Natural killer cell (primary cell): Measurements from ENCODE around the gene ZNF561. TPM values are rescaled to one million over a fixed set of nuclear protein-coding genes. Genes with fewer than 3 reads are reported as not detected.
"Not testable (repeated sequence)": the region's sequence is repeated elsewhere in the genome, so short reads cannot be mapped to it uniquely, and the experiment has no call there.

Source experiments
- ATAC-seq, 3 donors: fragments of 150-1000 bp in 2 of 3; fragments of 200-7000 bp in 1 of 3; cut with Tn5 transposase; 1 replicate in 1 of 3; 2 replicates in 2 of 3; pipeline ENCODE4 v1.10.0; 2021; ENCODE audit warnings: mild to moderate bottlenecking in 2 of 3, moderate library complexity in 2 of 3
- DNase-seq, 2 donors: peaks; one replicate each; pipeline versions ENCODE4 v3.0.0 to v3.0.0-alpha.2; 2013 to 2021; ENCODE audit warnings: mixed read lengths in 1 of 2
- H3K27ac ChIP-seq: one replicate; pipeline ENCODE4 v1.5.1; 2013; ENCODE audit warnings: mild to moderate bottlenecking, low read length
- H3K27me3 ChIP-seq: one replicate; pipeline ENCODE4 v1.6.1; 2013; ENCODE audit warnings: low read length; ENCODE audit not compliant: control insufficient read depth, insufficient read depth
- H3K36me3 ChIP-seq: one replicate; pipeline ENCODE4 v1.6.1; 2013; ENCODE audit warnings: low read length; ENCODE audit not compliant: control insufficient read depth, insufficient read depth
- H3K4me1 ChIP-seq: one replicate; pipeline ENCODE4 v1.6.1; 2013; ENCODE audit warnings: low read length; ENCODE audit not compliant: control insufficient read depth, insufficient read depth
- H3K4me3 ChIP-seq: one replicate; pipeline ENCODE4 v1.5.1; 2013; ENCODE audit warnings: low read length
- H3K9me3 ChIP-seq: one replicate; pipeline ENCODE4 v1.6.1; 2013; ENCODE audit warnings: low read length; ENCODE audit not compliant: control insufficient read depth, insufficient read depth
- H3K27ac Mint-ChIP-seq, 2 donors: one replicate each; pipeline ENCODE4 v1.8.0; 2022; ENCODE audit warnings: mild to moderate bottlenecking in 2 of 2, mixed read lengths in 2 of 2, moderate library complexity in 1 of 2
- H3K27me3 Mint-ChIP-seq, 2 donors: one replicate each; pipeline ENCODE4 v1.8.0; 2022; ENCODE audit warnings: low read depth in 2 of 2, mixed read lengths in 2 of 2
- H3K36me3 Mint-ChIP-seq: one replicate; pipeline ENCODE4 v1.8.0; 2022; ENCODE audit warnings: mixed read lengths
- H3K4me1 Mint-ChIP-seq, 2 donors: one replicate each; pipeline ENCODE4 v1.8.0; 2022; ENCODE audit warnings: mixed read lengths in 2 of 2
- H3K4me3 Mint-ChIP-seq: one replicate; pipeline ENCODE4 v1.8.0; 2022; ENCODE audit warnings: mild to moderate bottlenecking, moderate library complexity, mixed read lengths
- H3K9me3 Mint-ChIP-seq, 2 donors: one replicate each; pipeline ENCODE4 v1.8.0; 2022; ENCODE audit warnings: mixed read lengths in 2 of 2
- CTCF ChIP-seq: fragments of 200-600 bp; IDR thresholded peaks from one replicate; pipeline ENCODE4 v1.8.0; 2022; ENCODE audit warnings: antibody characterized with exemption
- WGBS: methylation state at CpG from one replicate; pipeline ENCODE4 v1.1.7; 2013; ENCODE audit warnings: missing lambda C conversion rate; ENCODE audit not compliant: insufficient coverage; 5-methylcytosine and 5-hydroxymethylcytosine counted together
- intact Hi-C: fragments of 100-400 bp; cut with micrococcal nuclease; formaldehyde crosslinking; loops from one replicate; pipeline ENCODE4 v1.14.2; 2022
- total RNA-seq, 4 donors: library from RNA; stranded (reverse); fragments of 120-200 nt in 1 of 4; gene quantifications; one replicate each; pipeline versions ENCODE4 v1.2.3 to v1.2.4, GENCODE V29; 2013 to 2022

The ZNF561 gene
- total RNA-seq, 3 donors from 2014 or later (not counting 1 experiment from before 2014, with no cell fraction given) = 32.2 to 47.3 (median 36.9) TPM

GRCh38 chr19:9658769-9659168 is 37.7 kb upstream of the ZNF561 start:
- Mint-ChIP-seq H3K27ac (no peak overlapping the region), H3K27me3 (no peaks in the 10 kb centered on the region), H3K4me3 (no peak overlapping the region), H3K36me3 (peaks cover 10% of the 10 kb centered on the region), H3K9me3 (no peaks in the 10 kb centered on the region), H3K4me1 (peaks cover 11 to 15% of the 10 kb centered on the region in 2 donors)
- Histone ChIP-seq H3K36me3 (peaks cover 22% of the 10 kb centered on the region), H3K4me1 (no peaks in the 10 kb centered on the region), H3K27me3 (no peaks in the 10 kb centered on the region), H3K4me3 (no peak overlapping the region), H3K9me3 (peaks cover 8% of the 10 kb centered on the region), H3K27ac (no peak overlapping the region)
- ATAC-seq (no peak), DNase-seq (no peak)
- WGBS = 100% methylated on average over 2 of the region's 2 CpGs
- no peak for TF ChIP-seq CTCF
- intact Hi-C loops = no loop called here

DNA sequence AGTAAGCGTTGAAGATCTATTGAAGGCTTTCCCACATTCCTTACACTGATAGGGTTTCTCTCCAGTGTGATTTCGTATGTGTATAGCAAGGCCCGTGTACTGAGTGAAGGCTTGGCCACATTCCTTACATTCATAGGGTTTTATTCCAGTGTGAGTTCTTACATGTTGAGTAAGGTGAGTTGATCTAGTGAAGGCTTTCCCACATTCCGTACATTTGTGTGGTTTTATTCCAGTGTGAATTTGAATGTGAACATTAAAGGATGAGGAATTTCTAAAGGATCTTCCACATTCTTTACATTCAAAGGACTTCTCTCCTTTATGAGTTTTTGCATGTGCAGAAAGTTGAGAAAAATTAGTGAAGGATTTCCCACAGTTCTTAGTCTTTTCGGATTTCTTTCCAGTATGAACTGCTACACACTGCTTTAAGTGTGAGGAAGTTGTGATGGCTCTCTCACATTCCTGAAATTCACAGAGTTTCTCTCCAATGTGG is 32.1 kb upstream of the ZNF561 start:
- DNase-seq, intact Hi-C loops, H3K27me3 ChIP-seq, H3K4me1 ChIP-seq, H3K27me3 Mint-ChIP-seq, H3K27ac Mint-ChIP-seq, H3K4me3 ChIP-seq, ATAC-seq, H3K27ac ChIP-seq, H3K4me3 Mint-ChIP-seq: not testable (repeated sequence)
- WGBS = 100% methylated on average over 2 of the region's 5 CpGs
- Mint-ChIP-seq H3K36me3 (peaks cover 33% of the 10 kb centered on the region), H3K4me1 (peaks cover 25 to 28% of the 10 kb centered on the region in 2 donors), H3K9me3 (peaks cover 2 to 11% of the 10 kb centered on the region in 2 donors)
- Histone ChIP-seq H3K9me3 (peaks cover 20% of the 10 kb centered on the region), H3K36me3 (peaks cover 45% of the 10 kb centered on the region)

DNA sequence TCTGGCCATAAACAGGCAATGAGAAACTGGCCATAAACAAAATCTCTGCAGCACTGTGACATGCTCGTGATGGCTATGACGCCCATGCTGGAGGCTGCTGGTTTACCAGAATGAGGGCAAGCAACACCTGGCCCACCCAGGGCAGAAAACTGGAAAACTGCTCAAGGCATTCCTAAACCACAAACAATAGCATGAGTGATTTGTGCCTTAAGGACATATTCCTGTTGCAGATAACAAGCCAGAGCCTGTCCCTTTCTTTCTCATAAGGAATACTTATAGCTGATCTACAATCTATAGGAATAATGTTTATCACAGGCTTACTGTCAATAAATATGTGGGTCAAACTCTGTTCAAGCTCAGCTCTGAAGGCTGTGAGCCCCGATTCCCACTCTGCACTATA is 30.4 kb upstream of the ZNF561 start:
- H3K36me3 ChIP-seq = peaks cover 42% of the 10 kb centered on the region
- H3K4me3 ChIP-seq, DNase-seq, H3K4me3 Mint-ChIP-seq, H3K27me3 Mint-ChIP-seq, H3K27ac ChIP-seq, intact Hi-C loops, H3K4me1 ChIP-seq, H3K27me3 ChIP-seq, ATAC-seq: not testable (repeated sequence)
- H3K9me3 ChIP-seq = peaks cover 20% of the 10 kb centered on the region
- WGBS = 97% methylated on average over 3 of the region's 3 CpGs
- H3K27ac Mint-ChIP-seq = peak overlapping the region in 1 of 2 donors; percentile 31
- H3K4me1 Mint-ChIP-seq = peaks cover 22 to 25% of the 10 kb centered on the region in 2 donors
- peaks cover 25% of the 10 kb centered on the region for H3K36me3 Mint-ChIP-seq
- peaks cover 2 to 11% of the 10 kb centered on the region in 2 donors for H3K9me3 Mint-ChIP-seq

DNA sequence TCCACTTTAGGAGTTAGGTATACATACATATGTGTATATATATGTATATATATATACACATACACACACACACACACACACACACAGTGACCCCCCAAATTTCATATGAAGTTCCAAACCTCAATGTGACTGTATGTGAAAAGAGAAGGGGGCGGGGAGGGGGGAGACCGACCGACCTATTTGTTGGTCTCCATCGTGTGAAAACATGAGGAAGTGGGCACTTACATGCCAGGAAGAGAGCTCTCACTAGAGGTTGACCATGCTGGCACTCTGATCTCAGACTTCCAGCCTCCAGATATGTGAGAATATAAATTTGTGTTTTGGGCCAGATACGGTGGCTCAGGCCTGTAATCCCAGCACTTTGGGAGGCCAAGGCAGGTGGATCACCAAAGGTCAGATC is 29.3 kb upstream of the ZNF561 start:
- peaks cover 6% of the 10 kb centered on the region for H3K4me1 ChIP-seq
- H3K4me3 ChIP-seq = no peak overlapping the region
- H3K4me3 Mint-ChIP-seq = no peak overlapping the region
- WGBS = 40% methylated on average over 5 of the region's 5 CpGs
- peaks cover 20% of the 10 kb centered on the region for H3K9me3 ChIP-seq
- no peak for DNase-seq
- H3K36me3 ChIP-seq = peaks cover 38% of the 10 kb centered on the region
- peak overlapping the region in 1 of 2 donors; percentile 70 for H3K27ac Mint-ChIP-seq
- intact Hi-C loops = no loop called here
- H3K27ac ChIP-seq = no peak overlapping the region
- peaks cover 22 to 25% of the 10 kb centered on the region in 2 donors for H3K4me1 Mint-ChIP-seq
- peaks cover 2 to 11% of the 10 kb centered on the region in 2 donors for H3K9me3 Mint-ChIP-seq
- peaks cover 25% of the 10 kb centered on the region for H3K36me3 Mint-ChIP-seq
- H3K27me3 ChIP-seq = no peaks in the 10 kb centered on the region
- ATAC-seq = peak; percentile 5 to 73 (median 50)
- no peak for TF ChIP-seq CTCF
- no peaks in the 10 kb centered on the region for H3K27me3 Mint-ChIP-seq
